ENCODE results near the gene LEAP2.
"Not testable (repeated sequence)": the region's sequence is repeated elsewhere in the genome, so short reads cannot be mapped to it uniquely, and the experiment has no call there.

The LEAP2 gene

GRCh38 chr5:132836852-132837251 lies 36.6 kb upstream of the LEAP2 start:
- Mint-ChIP-seq H3K4me3 (no peak overlapping the region), H3K27ac (no peak overlapping the region), H3K4me1 (ENCODE audit: low read depth) (peaks cover 2% of the 10 kb centered on the region), H3K9me3 (no peaks in the 10 kb centered on the region), H3K27me3 (ENCODE audit: low read depth) (peaks cover 12% of the 10 kb centered on the region), H3K36me3 (ENCODE audit: low read depth) (no peaks in the 10 kb centered on the region)

GRCh38 chr5:132837868-132838267 lies 35.6 kb upstream of the LEAP2 start:
- Mint-ChIP-seq H3K36me3 (ENCODE audit: low read depth) (no peaks in the 10 kb centered on the region), H3K27ac (no peak overlapping the region), H3K4me1 (ENCODE audit: low read depth) (peaks cover 2% of the 10 kb centered on the region), H3K4me3 (no peak overlapping the region), H3K9me3 (no peaks in the 10 kb centered on the region), H3K27me3 (ENCODE audit: low read depth) (peaks cover 8% of the 10 kb centered on the region)

GRCh38 chr5:132838516-132839282 lies 34.8 kb upstream of the LEAP2 start:
- Mint-ChIP-seq H3K36me3 (ENCODE audit: low read depth) (no peaks in the 10 kb centered on the region), H3K27me3 (ENCODE audit: low read depth) (peaks cover 6% of the 10 kb centered on the region), H3K9me3 (no peaks in the 10 kb centered on the region), H3K27ac (no peak overlapping the region), H3K4me3 (no peak overlapping the region), H3K4me1 (ENCODE audit: low read depth) (peaks cover 2% of the 10 kb centered on the region)

GRCh38 chr5:132839426-132840301 lies 33.8 kb upstream of the LEAP2 start:
- no peak overlapping the region for H3K27ac Mint-ChIP-seq
- H3K9me3 Mint-ChIP-seq: no peaks in the 10 kb centered on the region
- no peak overlapping the region for H3K4me3 Mint-ChIP-seq
- H3K36me3 Mint-ChIP-seq (ENCODE audit: low read depth): no peaks in the 10 kb centered on the region
- peaks cover 4% of the 10 kb centered on the region for H3K27me3 Mint-ChIP-seq (ENCODE audit: low read depth)
- peaks cover 2% of the 10 kb centered on the region for H3K4me1 Mint-ChIP-seq (ENCODE audit: low read depth)

GRCh38 chr5:132840313-132840712 lies 33.2 kb upstream of the LEAP2 start:
- H3K4me3 Mint-ChIP-seq: no peak overlapping the region
- no peaks in the 10 kb centered on the region for H3K36me3 Mint-ChIP-seq (ENCODE audit: low read depth)
- H3K27ac Mint-ChIP-seq: no peak overlapping the region
- H3K4me1 Mint-ChIP-seq (ENCODE audit: low read depth): peaks cover 2% of the 10 kb centered on the region
- peaks cover 4% of the 10 kb centered on the region for H3K27me3 Mint-ChIP-seq (ENCODE audit: low read depth)
- H3K9me3 Mint-ChIP-seq: no peaks in the 10 kb centered on the region

GRCh38 chr5:132840896-132841295 lies 32.6 kb upstream of the LEAP2 start:
- Mint-ChIP-seq H3K4me3 (no peak overlapping the region), H3K4me1 (ENCODE audit: low read depth) (peaks cover 2% of the 10 kb centered on the region), H3K27ac (no peak overlapping the region), H3K9me3 (no peaks in the 10 kb centered on the region), H3K27me3 (ENCODE audit: low read depth) (peaks cover 4% of the 10 kb centered on the region), H3K36me3 (ENCODE audit: low read depth) (no peaks in the 10 kb centered on the region)

GRCh38 chr5:132841305-132841704 lies 32.2 kb upstream of the LEAP2 start:
- Mint-ChIP-seq H3K4me1 (ENCODE audit: low read depth) (peaks cover 2% of the 10 kb centered on the region), H3K36me3 (ENCODE audit: low read depth) (no peaks in the 10 kb centered on the region), H3K27me3 (ENCODE audit: low read depth) (peaks cover 4% of the 10 kb centered on the region)

GRCh38 chr5:132848270-132848669 lies 25.2 kb upstream of the LEAP2 start:
- H3K9me3 Mint-ChIP-seq: no peaks in the 10 kb centered on the region
- H3K4me3 Mint-ChIP-seq: no peak overlapping the region
- H3K36me3 Mint-ChIP-seq (ENCODE audit: low read depth): no peaks in the 10 kb centered on the region
- peaks cover 9% of the 10 kb centered on the region for H3K27me3 Mint-ChIP-seq (ENCODE audit: low read depth)
- H3K4me1 Mint-ChIP-seq (ENCODE audit: low read depth): peaks cover 2% of the 10 kb centered on the region
- H3K27ac Mint-ChIP-seq: no peak overlapping the region

More at GRCh38 chr5:132841305-132841704, 32.2 kb upstream of the LEAP2 start:
- Mint-ChIP-seq H3K27ac (no peak overlapping the region), H3K4me3 (no peak overlapping the region), H3K9me3 (no peaks in the 10 kb centered on the region)

- Mint-ChIP-seq H3K4me1 (ENCODE audit: low read depth) (peaks cover 4% of the 10 kb centered on the region), H3K27ac (no peak overlapping the region), H3K9me3 (no peaks in the 10 kb centered on the region), H3K27me3 (ENCODE audit: low read depth) (peaks cover 11% of the 10 kb centered on the region), H3K4me3 (no peak overlapping the region), H3K36me3 (ENCODE audit: low read depth) (no peaks in the 10 kb centered on the region)
Measured at GRCh38 chr5:132849347-132849746, 24.1 kb upstream of the LEAP2 start.

- no peaks in the 10 kb centered on the region for H3K9me3 Mint-ChIP-seq
- peaks cover 12% of the 10 kb centered on the region for H3K27me3 Mint-ChIP-seq (ENCODE audit: low read depth)
- H3K36me3 Mint-ChIP-seq (ENCODE audit: low read depth): no peaks in the 10 kb centered on the region
- no peak overlapping the region for H3K4me3 Mint-ChIP-seq
- H3K27ac Mint-ChIP-seq: no peak overlapping the region
- H3K4me1 Mint-ChIP-seq (ENCODE audit: low read depth): peaks cover 4% of the 10 kb centered on the region
Measured at GRCh38 chr5:132850066-132850465, 23.4 kb upstream of the LEAP2 start.

GRCh38 chr5:132853323-132853722 lies 20.1 kb upstream of the LEAP2 start:
- H3K36me3 Mint-ChIP-seq (ENCODE audit: low read depth): no peaks in the 10 kb centered on the region
- H3K4me3 Mint-ChIP-seq: no peak overlapping the region
- H3K4me1 Mint-ChIP-seq (ENCODE audit: low read depth): peaks cover 4% of the 10 kb centered on the region
- no peak overlapping the region for H3K27ac Mint-ChIP-seq
- H3K9me3 Mint-ChIP-seq: no peaks in the 10 kb centered on the region
- H3K27me3 Mint-ChIP-seq (ENCODE audit: low read depth): peaks cover 14% of the 10 kb centered on the region

GRCh38 chr5:132853790-132854189 lies 19.7 kb upstream of the LEAP2 start:
- peaks cover 14% of the 10 kb centered on the region for H3K27me3 Mint-ChIP-seq (ENCODE audit: low read depth)
- H3K9me3 Mint-ChIP-seq: no peaks in the 10 kb centered on the region
- H3K27ac Mint-ChIP-seq: no peak overlapping the region
- H3K4me1 Mint-ChIP-seq (ENCODE audit: low read depth): peaks cover 4% of the 10 kb centered on the region
- H3K36me3 Mint-ChIP-seq (ENCODE audit: low read depth): no peaks in the 10 kb centered on the region
- H3K4me3 Mint-ChIP-seq: no peak overlapping the region

- H3K9me3 Mint-ChIP-seq: no peaks in the 10 kb centered on the region
- H3K27me3 Mint-ChIP-seq (ENCODE audit: low read depth): peaks cover 16% of the 10 kb centered on the region
Measured at GRCh38 chr5:132854301-132854700, 19.2 kb upstream of the LEAP2 start.

GRCh38 chr5:132854992-132855391 lies 18.5 kb upstream of the LEAP2 start:
- H3K36me3 Mint-ChIP-seq (ENCODE audit: low read depth); H3K27ac Mint-ChIP-seq; H3K4me1 Mint-ChIP-seq (ENCODE audit: low read depth); H3K4me3 Mint-ChIP-seq; H3K9me3 Mint-ChIP-seq: not testable (repeated sequence)
- H3K27me3 Mint-ChIP-seq (ENCODE audit: low read depth): peaks cover 13% of the 10 kb centered on the region

More at GRCh38 chr5:132854301-132854700, 19.2 kb upstream of the LEAP2 start:
- Mint-ChIP-seq H3K4me1 (ENCODE audit: low read depth) (peaks cover 4% of the 10 kb centered on the region), H3K4me3 (no peak overlapping the region), H3K36me3 (ENCODE audit: low read depth) (no peaks in the 10 kb centered on the region), H3K27ac (no peak overlapping the region)

GRCh38 chr5:132856011-132856410 lies 17.5 kb upstream of the LEAP2 start:
- Mint-ChIP-seq H3K4me3 (no peak overlapping the region), H3K27ac (no peak overlapping the region), H3K9me3 (no peaks in the 10 kb centered on the region), H3K27me3 (ENCODE audit: low read depth) (peaks cover 11% of the 10 kb centered on the region), H3K4me1 (ENCODE audit: low read depth) (peaks cover 2% of the 10 kb centered on the region), H3K36me3 (ENCODE audit: low read depth) (no peaks in the 10 kb centered on the region)

Measured in T-helper 1 cell treated with Interleukin-12 subunit alpha and Interleukin-12 subunit beta and Interleukin-4 antibody, amounts not matched to agents 30 μg/mL and 1 μg/mL, for 36 hours (primary cell).